ENCODE data around the gene MYO9A. TPM values are rescaled to one million over a fixed set of nuclear protein-coding genes. Genes with fewer than 3 reads are reported as not detected.

The MYO9A gene
- total RNA-seq, 1 experiment from 2014 or later = 23.0 TPM

DNA sequence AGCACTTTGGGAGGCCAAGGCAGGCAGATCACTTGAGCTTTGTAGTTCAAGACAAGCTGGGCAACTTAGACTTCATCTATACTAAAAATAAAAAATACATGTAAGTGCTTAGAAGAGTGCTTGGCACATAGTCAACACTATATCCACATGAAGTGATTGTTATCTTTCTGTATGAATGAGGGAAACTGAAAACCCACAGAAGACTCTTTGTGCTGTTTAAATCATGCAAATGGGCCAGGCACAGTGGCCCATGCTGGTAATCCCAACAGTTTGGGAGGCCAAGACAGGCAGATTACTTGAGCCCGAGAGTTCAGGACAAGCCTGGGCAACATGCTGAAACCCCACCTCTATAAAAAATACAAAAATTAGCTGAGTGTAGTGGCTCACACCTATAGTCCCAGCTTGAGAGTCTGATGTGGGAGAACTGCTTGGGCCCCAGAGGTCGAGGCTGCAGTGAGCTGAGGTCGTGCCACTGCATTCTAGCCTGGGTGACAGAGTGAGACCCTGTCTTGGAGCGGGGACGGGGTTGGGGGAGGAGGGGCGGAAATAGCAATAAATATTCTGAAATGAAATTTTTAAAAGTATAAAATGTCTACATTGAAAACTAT lies 177.9 kb downstream of the MYO9A start:
- Histone ChIP-seq H3K9me3 (ENCODE audit: control insufficient read depth in 1 of 2, insufficient read depth in 1 of 2, low read depth in 1 of 2, low read length in 2 of 2) (no peaks in the 10 kb centered on the region), H3K36me3 (ENCODE audit: control insufficient read depth in 1 of 2, insufficient read depth in 2 of 2, low read length in 2 of 2) (no peaks in the 10 kb centered on the region), H3K27ac (ENCODE audit: low read depth, low read length) (no peak overlapping the region), H3K4me3 (replicated peaks in 1 of 2; ENCODE audit: low read depth in 1 of 2, low read length in 2 of 2) (no peak overlapping the region), H3K9ac (ENCODE audit: low read length) (no peak overlapping the region), H3K4me1 (ENCODE audit: control insufficient read depth in 1 of 2, insufficient read depth in 2 of 2, low read length in 2 of 2) (no peaks in the 10 kb centered on the region), H2AFZ (ENCODE audit: low read depth, low read length, poor library complexity, severe bottlenecking) (no peak overlapping the region), H3K9me2 (ENCODE audit: insufficient read depth) (no peaks in the 10 kb centered on the region), H3K4me2 (ENCODE audit: low read length) (no peak overlapping the region), H4K20me1 (ENCODE audit: insufficient read depth) (no peaks in the 10 kb centered on the region), H3K27me3 (ENCODE audit: insufficient read depth, low read length) (no peaks in the 10 kb centered on the region), H3K79me2 (ENCODE audit: insufficient read depth, low read length) (no peaks in the 10 kb centered on the region)
- ChIA-PET RAD21 (ENCODE audit: low non-redundant PET in 1 of 2, low total read pairs in 2 of 2, uncharacterized antibody in 2 of 2, unreplicated experiment in 2 of 2) (no interaction called here), POLR2A (no interaction called here), CTCF (no interaction called here)
- intact Hi-C loops (cut with micrococcal nuclease) = no loop called here
- no TSS peak for BruUV-seq (replicated peaks)
- TF ChIP-seq JUND (IDR thresholded peaks at IDR 0.05) = no peak
- TF ChIP-seq CBX3 (IDR thresholded peaks at IDR 0.05; ENCODE audit: low read depth) = no peak
- no peak for TF ChIP-seq EZH2phosphoT487 (IDR thresholded peaks at IDR 0.05; ENCODE audit: borderline replicate concordance)
- no peak for TF ChIP-seq ZFX (IDR thresholded peaks at IDR 0.05)
- TF ChIP-seq, protein P1, sequence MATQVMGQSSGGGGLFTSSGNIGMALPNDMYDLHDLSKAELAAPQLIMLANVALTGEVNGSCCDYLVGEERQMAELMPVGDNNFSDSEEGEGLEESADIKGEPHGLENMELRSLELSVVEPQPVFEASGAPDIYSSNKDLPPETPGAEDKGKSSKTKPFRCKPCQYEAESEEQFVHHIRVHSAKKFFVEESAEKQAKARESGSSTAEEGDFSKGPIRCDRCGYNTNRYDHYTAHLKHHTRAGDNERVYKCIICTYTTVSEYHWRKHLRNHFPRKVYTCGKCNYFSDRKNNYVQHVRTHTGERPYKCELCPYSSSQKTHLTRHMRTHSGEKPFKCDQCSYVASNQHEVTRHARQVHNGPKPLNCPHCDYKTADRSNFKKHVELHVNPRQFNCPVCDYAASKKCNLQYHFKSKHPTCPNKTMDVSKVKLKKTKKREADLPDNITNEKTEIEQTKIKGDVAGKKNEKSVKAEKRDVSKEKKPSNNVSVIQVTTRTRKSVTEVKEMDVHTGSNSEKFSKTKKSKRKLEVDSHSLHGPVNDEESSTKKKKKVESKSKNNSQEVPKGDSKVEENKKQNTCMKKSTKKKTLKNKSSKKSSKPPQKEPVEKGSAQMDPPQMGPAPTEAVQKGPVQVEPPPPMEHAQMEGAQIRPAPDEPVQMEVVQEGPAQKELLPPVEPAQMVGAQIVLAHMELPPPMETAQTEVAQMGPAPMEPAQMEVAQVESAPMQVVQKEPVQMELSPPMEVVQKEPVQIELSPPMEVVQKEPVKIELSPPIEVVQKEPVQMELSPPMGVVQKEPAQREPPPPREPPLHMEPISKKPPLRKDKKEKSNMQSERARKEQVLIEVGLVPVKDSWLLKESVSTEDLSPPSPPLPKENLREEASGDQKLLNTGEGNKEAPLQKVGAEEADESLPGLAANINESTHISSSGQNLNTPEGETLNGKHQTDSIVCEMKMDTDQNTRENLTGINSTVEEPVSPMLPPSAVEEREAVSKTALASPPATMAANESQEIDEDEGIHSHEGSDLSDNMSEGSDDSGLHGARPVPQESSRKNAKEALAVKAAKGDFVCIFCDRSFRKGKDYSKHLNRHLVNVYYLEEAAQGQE (IDR thresholded peaks at IDR 0.05; ENCODE audit: low read depth) = no peak
- TF ChIP-seq, protein P2, sequence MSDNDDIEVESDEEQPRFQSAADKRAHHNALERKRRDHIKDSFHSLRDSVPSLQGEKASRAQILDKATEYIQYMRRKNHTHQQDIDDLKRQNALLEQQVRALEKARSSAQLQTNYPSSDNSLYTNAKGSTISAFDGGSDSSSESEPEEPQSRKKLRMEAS (IDR thresholded peaks at IDR 0.05) = no peak
- no peak for TF ChIP-seq EZH2 (IDR thresholded peaks at IDR 0.05)
- TF ChIP-seq CEBPB (IDR thresholded peaks at IDR 0.05; ENCODE audit: low read depth) = no peak
- no peak for TF ChIP-seq POLR2A (IDR thresholded peaks at IDR 0.05; ENCODE audit: borderline replicate concordance, extremely low read depth, insufficient read depth, insufficient read length)
- TF ChIP-seq YY1 (IDR thresholded peaks at IDR 0.05; ENCODE audit: extremely low read depth, insufficient replicate concordance, low read depth, low read length) = no peak
- no peak for TF ChIP-seq SIN3A (IDR thresholded peaks at IDR 0.05; ENCODE audit: low read depth)
- ATAC-seq = no peak
- DNase-seq (ENCODE audit: low read depth, low spot score) = no peak
